Smooth muscle cell of the brain vasculature (primary cell): ENCODE measurements around the gene CENPP.

Source experiments
- DNase-seq: peaks from one replicate; pipeline ENCODE4 v3.0.0-alpha.2; 2012; ENCODE audit warnings: low read depth, low spot score

Gene CENPP

GRCh38 chr9:92423612-92424011 lies 97.9 kb downstream of the CENPP start:
- no peak for DNase-seq

- DNase-seq = no peak
These were observed 98.6 kb downstream of the CENPP start, which contains the start of gene OMD for GRCh38 chr9:92424340-92424739. TSS of gene OMD (minus strand) at chr9:92424471. CDS start at chr9:92417558, 6,913 bp downstream.

GRCh38 chr9:92425474-92425873 lies 99.7 kb downstream of the CENPP start:
- DNase-seq = no peak

GRCh38 chr9:92426501-92427145 lies 100.9 kb downstream of the CENPP start:
- no peak for DNase-seq

- DNase-seq = no peak
These were observed 104.1 kb downstream of the CENPP start for GRCh38 chr9:92429836-92430235.

GRCh38 chr9:92432350-92432749 lies 106.6 kb downstream of the CENPP start:
- DNase-seq = no peak

GRCh38 chr9:92432972-92433548 lies 107.3 kb downstream of the CENPP start:
- no peak for DNase-seq

- DNase-seq = no peak
These were observed 109.5 kb downstream of the CENPP start for GRCh38 chr9:92435263-92435662.

- DNase-seq = no peak
These were observed 113.3 kb downstream of the CENPP start for GRCh38 chr9:92438900-92439526.

GRCh38 chr9:92439921-92440750 lies 114.4 kb downstream of the CENPP start:
- no peak for DNase-seq

GRCh38 chr9:92440751-92441046 lies 114.9 kb downstream of the CENPP start:
- DNase-seq = no peak

GRCh38 chr9:92444841-92445240 lies 119.1 kb downstream of the CENPP start:
- DNase-seq = no peak

GRCh38 chr9:92446536-92446935 lies 120.8 kb downstream of the CENPP start:
- DNase-seq = no peak

- DNase-seq = no peak
These were observed 129.5 kb downstream of the CENPP start for GRCh38 chr9:92455217-92455616.

- no peak for DNase-seq
These were observed 131.8 kb downstream of the CENPP start for GRCh38 chr9:92457576-92457975.

GRCh38 chr9:92463387-92463786 lies 137.6 kb downstream of the CENPP start:
- no peak for DNase-seq

- DNase-seq = no peak
These were observed 138.2 kb downstream of the CENPP start for GRCh38 chr9:92463984-92464383.

GRCh38 chr9:92467041-92467440 lies 141.3 kb downstream of the CENPP start:
- no peak for DNase-seq

- DNase-seq = no peak
These were observed 141.8 kb downstream of the CENPP start for GRCh38 chr9:92467511-92467910.

- DNase-seq = no peak
These were observed 142.5 kb downstream of the CENPP start for GRCh38 chr9:92468206-92468605.

GRCh38 chr9:92474587-92474986 lies 148.8 kb downstream of the CENPP start:
- no peak for DNase-seq

- no peak for DNase-seq
These were observed 151.2 kb downstream of the CENPP start for GRCh38 chr9:92476962-92477361.
